Mesothelial cell of epicardium (in vitro differentiated cells): Measurements from ENCODE around the gene TARS2. TPM values are rescaled to one million over a fixed set of nuclear protein-coding genes. Genes with fewer than 3 reads are reported as not detected.

Source experiments
- DNase-seq, 2 experiments: peaks; one replicate each; pipeline ENCODE4 v3.0.0; 2021; ENCODE audit warnings: low spot score in 2 of 2; ENCODE audit not compliant: unreplicated experiment in 2 of 2
- H3K27ac Mint-ChIP-seq: 2 replicates; pipeline ENCODE4 v1.8.0; 2021; ENCODE audit warnings: mixed read lengths
- H3K27me3 Mint-ChIP-seq: 2 replicates; pipeline ENCODE4 v1.8.0; 2021; ENCODE audit warnings: low read depth, mixed read lengths
- H3K36me3 Mint-ChIP-seq: 2 replicates; pipeline ENCODE4 v1.8.0; 2021; ENCODE audit warnings: mixed read lengths
- H3K4me1 Mint-ChIP-seq: 2 replicates; pipeline ENCODE4 v1.8.0; 2021; ENCODE audit warnings: mixed read lengths
- H3K4me3 Mint-ChIP-seq: 2 replicates; pipeline ENCODE4 v1.8.0; 2021; ENCODE audit warnings: mild to moderate bottlenecking, moderate library complexity, mixed read lengths
- H3K9me3 Mint-ChIP-seq: 2 replicates; pipeline ENCODE4 v1.8.0; 2021; ENCODE audit warnings: mixed read lengths
- total RNA-seq: library from RNA; stranded (reverse); gene quantifications from 3 replicates; pipeline ENCODE4 v1.2.1, GENCODE V29; 2021
- TF ChIP-seq, protein P1 (sequence below): fragments of 200-600 bp; sonication (generic); IDR thresholded peaks from one replicate; pipeline ENCODE4 v1.5.0; 2021; ENCODE audit warnings: antibody characterized with exemption; ENCODE audit not compliant: unreplicated experiment

TARS2 gene
- total RNA-seq, 1 donor from 2014 or later: 31.7 TPM

DNA sequence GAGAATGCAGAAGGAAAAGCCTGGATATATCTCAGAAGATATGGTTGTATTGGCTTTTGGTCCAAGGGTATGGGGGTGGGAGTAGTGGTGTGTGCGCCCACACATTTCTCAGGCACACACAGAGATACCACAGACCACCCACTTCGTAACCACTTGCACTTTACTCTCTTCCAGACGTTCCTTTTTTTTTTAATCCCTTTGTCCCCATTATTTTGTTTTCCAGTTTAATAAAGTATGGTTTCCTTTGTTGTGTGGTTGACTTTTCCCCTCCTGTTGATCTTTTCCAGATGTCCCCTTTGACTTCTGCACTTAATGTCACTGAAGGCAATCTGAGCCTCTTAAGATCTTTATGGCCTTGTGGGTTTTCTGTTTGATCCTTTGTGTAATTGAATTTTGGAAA is 10.5 kb upstream of the TARS2 start:
- Mint-ChIP-seq H3K9me3 (no peaks in the 10 kb centered on the region), H3K4me3 (no peak overlapping the region)
- TF ChIP-seq, protein P1, sequence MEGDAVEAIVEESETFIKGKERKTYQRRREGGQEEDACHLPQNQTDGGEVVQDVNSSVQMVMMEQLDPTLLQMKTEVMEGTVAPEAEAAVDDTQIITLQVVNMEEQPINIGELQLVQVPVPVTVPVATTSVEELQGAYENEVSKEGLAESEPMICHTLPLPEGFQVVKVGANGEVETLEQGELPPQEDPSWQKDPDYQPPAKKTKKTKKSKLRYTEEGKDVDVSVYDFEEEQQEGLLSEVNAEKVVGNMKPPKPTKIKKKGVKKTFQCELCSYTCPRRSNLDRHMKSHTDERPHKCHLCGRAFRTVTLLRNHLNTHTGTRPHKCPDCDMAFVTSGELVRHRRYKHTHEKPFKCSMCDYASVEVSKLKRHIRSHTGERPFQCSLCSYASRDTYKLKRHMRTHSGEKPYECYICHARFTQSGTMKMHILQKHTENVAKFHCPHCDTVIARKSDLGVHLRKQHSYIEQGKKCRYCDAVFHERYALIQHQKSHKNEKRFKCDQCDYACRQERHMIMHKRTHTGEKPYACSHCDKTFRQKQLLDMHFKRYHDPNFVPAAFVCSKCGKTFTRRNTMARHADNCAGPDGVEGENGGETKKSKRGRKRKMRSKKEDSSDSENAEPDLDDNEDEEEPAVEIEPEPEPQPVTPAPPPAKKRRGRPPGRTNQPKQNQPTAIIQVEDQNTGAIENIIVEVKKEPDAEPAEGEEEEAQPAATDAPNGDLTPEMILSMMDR: no peak

DNA sequence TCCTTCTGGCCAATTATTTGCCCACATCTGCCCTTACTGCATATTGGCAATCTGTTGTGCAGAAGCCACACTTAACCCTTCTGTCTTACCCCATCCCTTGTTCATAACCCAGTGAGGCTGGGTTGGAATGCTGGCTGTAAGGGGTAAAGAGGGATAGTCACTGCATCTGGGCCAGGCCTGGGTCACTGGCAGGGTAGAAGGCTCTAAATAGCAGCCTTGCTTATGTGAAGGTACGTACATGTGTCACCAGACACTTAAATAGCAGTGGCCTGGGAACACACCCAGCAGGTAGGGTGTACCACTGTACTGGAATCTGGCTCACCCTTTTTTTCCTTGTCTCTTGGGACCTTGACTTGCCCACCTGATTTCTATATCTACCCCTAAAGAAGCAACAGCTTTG is 9.9 kb upstream of the TARS2 start:
- H3K4me1 Mint-ChIP-seq: peaks cover 17% of the 10 kb centered on the region
- H3K27ac Mint-ChIP-seq: peak overlapping the region; percentile 69
- no peak overlapping the region for H3K4me3 Mint-ChIP-seq
- H3K27me3 Mint-ChIP-seq: no peaks in the 10 kb centered on the region
- TF ChIP-seq, protein P1: no peak
- no peak for DNase-seq
- H3K9me3 Mint-ChIP-seq: no peaks in the 10 kb centered on the region
- H3K36me3 Mint-ChIP-seq: peaks cover 4% of the 10 kb centered on the region

More for the DNA sequence above, 10.5 kb upstream of the TARS2 start:
- Mint-ChIP-seq H3K36me3 (peaks cover 8% of the 10 kb centered on the region), H3K27me3 (no peaks in the 10 kb centered on the region), H3K27ac (peak overlapping the region; percentile 54), H3K4me1 (peaks cover 17% of the 10 kb centered on the region)
- DNase-seq: no peak

DNA sequence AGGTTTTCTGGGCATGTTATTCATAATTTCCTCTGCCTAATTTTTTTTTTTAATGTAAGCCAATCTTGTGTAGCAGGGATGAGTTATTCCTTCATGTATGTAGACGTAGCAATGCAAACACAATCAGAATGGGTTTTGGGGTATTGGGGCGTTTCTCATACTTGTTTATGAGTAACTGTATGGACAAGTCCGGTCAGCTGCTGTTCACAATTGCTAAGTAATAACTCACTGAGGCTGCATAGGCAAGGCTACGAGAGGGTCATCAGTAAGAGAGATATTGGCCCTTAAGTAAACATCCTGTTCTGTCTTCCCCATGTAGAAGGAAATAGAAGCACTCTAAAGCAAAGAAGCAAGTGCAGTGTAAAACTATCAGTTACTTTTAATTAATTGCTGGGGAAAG is 9.5 kb upstream of the TARS2 start:
- no peaks in the 10 kb centered on the region for H3K27me3 Mint-ChIP-seq
- H3K4me1 Mint-ChIP-seq: peaks cover 17% of the 10 kb centered on the region
- H3K36me3 Mint-ChIP-seq: no peaks in the 10 kb centered on the region
- DNase-seq: no peak
- peak overlapping the region; percentile 69 for H3K27ac Mint-ChIP-seq
- no peaks in the 10 kb centered on the region for H3K9me3 Mint-ChIP-seq
- TF ChIP-seq, protein P1: no peak
- no peak overlapping the region for H3K4me3 Mint-ChIP-seq

GRCh38 chr1:150479370-150479769 is 7.8 kb upstream of the TARS2 start:
- Mint-ChIP-seq H3K9me3 (no peaks in the 10 kb centered on the region), H3K4me3 (no peak overlapping the region), H3K27me3 (no peaks in the 10 kb centered on the region), H3K4me1 (peaks cover 13% of the 10 kb centered on the region), H3K36me3 (no peaks in the 10 kb centered on the region), H3K27ac (no peak overlapping the region)
- no peak for DNase-seq
- TF ChIP-seq, protein P1: no peak

- Mint-ChIP-seq H3K9me3 (no peaks in the 10 kb centered on the region), H3K4me1 (peaks cover 7% of the 10 kb centered on the region), H3K27ac (no peak overlapping the region), H3K4me3 (no peak overlapping the region), H3K27me3 (no peaks in the 10 kb centered on the region), H3K36me3 (no peaks in the 10 kb centered on the region)
- DNase-seq: no peak
- TF ChIP-seq, protein P1: no peak
Observed at GRCh38 chr1:150479927-150480352, 7.3 kb upstream of the TARS2 start.

GRCh38 chr1:150484431-150484830 is 2.8 kb upstream of the TARS2 start:
- no peak overlapping the region for H3K4me3 Mint-ChIP-seq
- no peaks in the 10 kb centered on the region for H3K9me3 Mint-ChIP-seq
- H3K4me1 Mint-ChIP-seq: peaks cover 10% of the 10 kb centered on the region
- H3K27ac Mint-ChIP-seq: no peak overlapping the region
- TF ChIP-seq, protein P1: no peak
- no peak for DNase-seq
- H3K36me3 Mint-ChIP-seq: peaks cover 7% of the 10 kb centered on the region
- H3K27me3 Mint-ChIP-seq: no peaks in the 10 kb centered on the region
